Epithelial cell of umbilical artery (primary cell): Measurements from ENCODE around the gene JPH2. TPM values are rescaled to one million over a fixed set of nuclear protein-coding genes. Genes with fewer than 3 reads are reported as not detected.

Experiments used
- total RNA-seq: library from RNA; depleted of rRNA; stranded (reverse); fragments of >200 nt; gene quantifications from 2 replicates; pipeline ENCODE4 v1.2.3, GENCODE V29; 2014

JPH2 gene
- total RNA-seq, result under 0.01 TPM in 1 of 2 replicates, not detected in the other

GRCh38 chr20:44187054-44187771 is at the start of gene JPH2:
Gene JPH2, minus strand, starts transcription at chr20:44187188. Its CDS starts 483 bp downstream, at chr20:44186705.

DNA sequence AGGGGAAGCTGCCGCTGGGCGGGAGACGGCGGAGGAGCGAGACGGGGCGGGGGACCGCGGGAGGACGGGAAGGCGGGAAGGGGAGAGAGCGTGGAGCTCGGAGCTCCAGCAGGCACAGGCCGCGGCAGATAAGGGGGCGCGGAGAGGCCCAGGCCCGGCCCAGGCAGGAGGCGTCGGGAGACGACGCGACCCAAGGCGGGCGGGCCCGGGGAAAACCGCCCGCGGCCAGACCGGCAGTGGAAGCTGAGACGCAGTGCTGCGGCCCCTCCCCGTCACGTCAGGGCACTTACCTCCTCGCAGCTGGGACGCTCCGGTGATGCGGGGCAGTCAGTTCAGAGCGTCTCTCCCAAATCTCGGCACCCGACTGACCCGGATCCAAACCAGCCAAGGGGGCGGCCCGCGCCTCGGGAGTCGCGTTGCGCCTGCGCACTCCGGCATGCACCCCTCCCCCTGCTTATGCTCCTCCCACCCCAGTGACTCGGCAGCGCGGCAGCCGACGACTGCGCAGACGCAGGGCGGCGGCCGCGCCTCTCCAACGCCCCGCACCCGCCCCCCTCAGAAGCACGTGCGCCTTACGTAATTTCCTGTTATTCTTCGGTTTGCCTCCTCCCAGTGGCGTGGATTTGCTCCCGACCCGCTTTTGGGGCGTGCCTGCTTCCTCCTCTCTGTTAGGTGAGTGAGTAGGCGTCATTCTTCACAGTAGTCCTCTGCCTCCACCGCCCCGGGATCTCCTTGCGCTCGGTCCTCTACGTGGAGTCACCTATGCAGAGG is 23.6 kb upstream of the JPH2 start, which contains the start of gene OSER1:
TSS of gene OSER1 (minus strand) at position 366 of the 771 bp plus-strand sequence. CDS start 3,814 bp downstream, outside the sequence.

Other genes starting within 250 kb of the JPH2 start
- 39.0 and 53.5 TPM in 2 replicates for gene OSER1, start 23.6 kb upstream of the JPH2 start, total RNA-seq
- gene GDAP1L1, start 60.1 kb upstream of the JPH2 start, total RNA-seq, result not detected in 2 replicates
- gene FITM2, start 124.0 kb upstream of the JPH2 start, total RNA-seq, result 4.9 and 5.8 TPM in 2 replicates
- not detected in 2 replicates for gene R3HDML, start 149.9 kb upstream of the JPH2 start, total RNA-seq
- gene HNF4A, start 168.5 kb upstream of the JPH2 start, total RNA-seq, result not detected in 2 replicates